ENCODE results near the gene SOX6.
"Not testable (repeated sequence)": the region's sequence is repeated elsewhere in the genome, so short reads cannot be mapped to it uniquely, and the experiment has no call there.

Gene SOX6

GRCh38 chr11:16182553-16182952 lies 173.8 kb downstream of the SOX6 start:
- DNase-seq, result no peak

DNA sequence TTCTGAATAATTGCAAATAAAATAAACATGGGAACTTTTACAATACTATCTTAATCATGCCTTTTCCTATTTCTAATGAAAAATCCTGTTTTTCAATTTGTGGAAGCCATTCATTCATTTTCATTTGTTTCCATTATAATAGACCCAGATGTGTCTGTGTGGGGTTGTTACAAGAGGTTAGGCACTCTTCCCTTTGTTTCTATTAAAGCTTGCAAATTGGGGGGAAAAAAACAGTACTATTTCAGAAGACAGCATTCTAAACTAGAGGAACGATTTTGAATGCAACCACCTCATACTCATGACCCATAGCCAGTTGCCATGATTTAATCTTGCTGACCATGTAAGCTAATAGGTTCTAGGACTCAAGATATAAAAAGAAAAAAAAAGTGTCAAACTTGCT lies 175.5 kb downstream of the SOX6 start:
- DNase-seq, result no peak

DNA sequence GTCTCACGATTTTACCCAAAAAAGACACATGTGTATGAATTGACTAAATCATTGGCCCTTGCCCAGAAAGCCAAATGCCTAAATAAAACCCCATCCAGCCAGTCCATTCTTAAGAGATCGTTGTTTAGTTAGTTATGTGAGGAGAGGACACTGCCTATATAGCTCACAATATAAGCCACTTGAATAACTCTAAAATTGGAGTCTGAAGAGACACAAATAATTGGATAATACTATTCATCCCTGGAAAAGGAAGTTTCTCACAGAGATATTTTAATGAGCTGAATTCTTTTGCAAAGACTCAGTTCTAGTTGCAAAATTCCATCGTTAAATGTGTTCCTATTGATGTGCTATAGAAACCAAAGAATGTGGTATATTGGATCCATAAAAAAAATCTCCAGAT lies 176.7 kb downstream of the SOX6 start:
- DNase-seq, result no peak

GRCh38 chr11:16178273-16178672 lies 178.1 kb downstream of the SOX6 start:
- DNase-seq, result no peak

GRCh38 chr11:16177688-16178087 lies 178.7 kb downstream of the SOX6 start:
- no peak for DNase-seq

DNA sequence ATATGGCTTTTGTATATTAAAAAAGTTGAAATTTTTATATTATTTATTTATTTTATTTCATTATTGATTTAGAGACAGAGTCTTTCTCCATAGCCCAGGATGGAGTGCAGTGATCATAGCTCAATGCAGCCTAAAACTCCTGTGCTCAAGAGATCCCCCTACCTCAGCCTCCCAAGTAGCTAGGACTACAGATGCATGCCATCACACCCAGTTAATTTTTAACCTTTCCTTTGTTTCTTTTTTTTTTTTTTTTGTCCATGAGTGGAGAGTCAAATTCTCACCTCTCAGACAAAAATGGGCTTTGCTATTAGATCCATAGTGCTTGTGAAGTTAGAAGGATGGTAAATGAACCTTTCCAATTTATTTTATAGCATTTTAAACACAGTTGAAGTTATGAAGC lies 182.5 kb downstream of the SOX6 start:
- DNase-seq, result no peak

- DNase-seq, result no peak
These were observed 184.5 kb downstream of the SOX6 start for GRCh38 chr11:16171882-16172281.

GRCh38 chr11:16169956-16170847 lies 186.1 kb downstream of the SOX6 start:
- no peak for DNase-seq

- DNase-seq, result no peak
These were observed 186.8 kb downstream of the SOX6 start for GRCh38 chr11:16169541-16169940.

DNA sequence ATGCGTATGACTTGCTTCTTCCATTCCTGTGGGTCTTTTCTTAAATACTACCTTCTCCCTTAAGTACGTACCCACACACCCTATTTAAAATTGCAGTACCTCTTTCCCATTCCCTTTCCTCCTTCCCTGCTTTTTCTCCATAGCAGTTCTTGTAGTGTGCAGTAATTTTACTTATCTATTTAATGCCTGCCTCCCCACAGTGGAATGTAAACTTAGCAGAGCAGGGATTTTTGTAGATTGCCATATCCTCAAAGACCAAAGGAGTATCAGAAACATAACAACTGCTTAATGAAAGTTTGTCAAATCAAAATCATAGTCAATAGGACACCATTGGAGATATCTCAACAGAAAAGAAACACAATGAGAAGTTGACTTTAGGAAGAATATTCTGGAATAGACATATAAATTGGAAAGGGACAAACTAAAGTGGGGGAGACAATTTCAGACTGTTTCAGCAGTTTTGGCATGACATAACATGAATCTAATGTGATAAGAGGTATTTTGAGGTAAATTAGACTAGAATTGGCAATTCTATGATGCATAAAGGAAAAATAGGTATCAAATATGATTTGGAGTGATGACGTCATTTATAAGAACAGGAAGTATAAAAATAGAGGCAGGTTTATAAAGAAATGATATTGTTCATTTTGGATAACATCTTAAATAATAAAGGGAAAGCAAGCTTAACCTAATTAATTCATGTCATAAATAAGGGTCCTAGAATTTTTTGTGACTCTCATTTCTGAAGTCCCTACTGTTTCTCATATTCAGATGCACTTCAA lies 188.4 kb downstream of the SOX6 start:
- DNase-seq, result no peak

GRCh38 chr11:16166571-16166970 lies 189.8 kb downstream of the SOX6 start:
- no peak for DNase-seq

DNA sequence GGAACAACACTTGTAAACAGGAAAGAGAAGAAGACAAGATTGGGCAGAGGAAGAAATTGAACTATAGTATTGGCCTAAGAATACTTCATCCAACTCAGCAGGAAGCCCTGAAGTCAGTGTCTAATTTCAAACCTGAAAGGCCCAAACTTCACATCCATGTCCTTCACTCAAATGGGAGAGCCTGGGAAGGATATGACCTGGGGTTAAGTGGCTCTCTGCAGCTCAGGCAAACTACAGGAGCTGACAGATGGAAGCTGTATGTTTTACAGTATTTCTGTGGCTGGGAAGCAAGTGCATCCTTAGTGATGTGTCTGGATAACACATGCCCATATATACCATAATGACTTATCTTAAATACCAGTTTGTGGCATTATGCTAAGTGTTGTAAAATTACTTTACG lies 196.2 kb downstream of the SOX6 start:
- peak; percentile 22 for DNase-seq

GRCh38 chr11:16158426-16158994 lies 197.8 kb downstream of the SOX6 start:
- no peak for DNase-seq

- no peak for DNase-seq
These were observed 199.0 kb downstream of the SOX6 start for GRCh38 chr11:16157327-16157726.

GRCh38 chr11:16155448-16155847 lies 200.9 kb downstream of the SOX6 start:
- no peak for DNase-seq

DNA sequence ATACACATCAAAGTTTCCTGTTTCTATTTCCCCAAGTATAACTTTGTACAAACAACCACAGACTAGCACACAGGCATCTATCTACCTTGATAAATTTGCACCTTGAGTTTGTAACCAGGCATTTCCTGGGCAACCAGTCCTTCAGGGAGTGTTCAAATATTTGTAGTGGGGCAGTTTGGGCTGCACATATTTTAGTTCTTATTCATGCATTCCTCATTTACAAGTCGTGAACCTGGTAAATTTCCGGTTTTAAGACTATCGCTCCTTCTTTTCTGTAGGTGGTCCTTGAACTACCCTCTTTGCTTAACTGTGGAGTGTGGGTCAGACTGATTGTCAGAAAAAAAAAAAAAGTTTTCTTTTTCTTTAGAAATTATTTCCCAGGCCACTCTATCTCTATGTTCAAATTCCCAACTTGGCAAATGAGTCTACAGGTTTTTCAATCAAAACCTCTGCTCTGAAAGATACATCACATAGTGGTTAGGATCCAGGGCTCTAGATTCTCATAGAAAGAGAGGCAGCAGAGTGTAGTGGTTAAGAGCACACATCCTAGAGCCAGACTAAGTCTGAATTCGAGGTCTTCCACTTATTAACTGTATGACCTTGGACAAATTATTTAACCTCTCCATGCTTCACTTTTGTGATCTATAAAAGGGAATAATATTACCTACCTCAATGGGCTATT lies 201.5 kb downstream of the SOX6 start:
- DNase-seq, result no peak

DNA sequence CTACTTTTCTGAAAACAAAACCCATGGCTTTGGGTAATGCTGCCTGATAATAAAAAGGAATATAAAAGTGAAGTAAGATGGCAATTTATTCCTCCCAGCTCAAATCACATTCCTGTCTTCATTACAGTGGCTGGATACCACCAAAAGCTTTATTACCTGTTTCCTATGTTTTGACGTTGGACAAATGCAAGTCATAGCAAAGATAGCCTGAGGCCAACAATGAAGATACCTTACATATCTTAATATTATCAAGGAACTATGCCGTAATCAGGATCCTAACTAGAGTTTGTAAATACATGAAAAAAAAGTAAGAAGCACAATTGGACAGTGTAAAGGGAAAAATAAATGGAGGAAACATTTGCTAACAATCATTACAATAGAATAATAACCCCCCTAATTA lies 202.4 kb downstream of the SOX6 start:
- DNase-seq, result no peak

- no peak for DNase-seq
These were observed 205.2 kb downstream of the SOX6 start for GRCh38 chr11:16151138-16151537.

- DNase-seq, result no peak
These were observed 206.9 kb downstream of the SOX6 start for GRCh38 chr11:16149476-16149875.

- DNase-seq, result no peak
These were observed 207.9 kb downstream of the SOX6 start for GRCh38 chr11:16148301-16148931.

GRCh38 chr11:16146980-16147379 lies 209.4 kb downstream of the SOX6 start:
- not testable (repeated sequence) for DNase-seq

GRCh38 chr11:16141614-16142013 lies 214.7 kb downstream of the SOX6 start:
- DNase-seq, result not testable (repeated sequence)

DNA sequence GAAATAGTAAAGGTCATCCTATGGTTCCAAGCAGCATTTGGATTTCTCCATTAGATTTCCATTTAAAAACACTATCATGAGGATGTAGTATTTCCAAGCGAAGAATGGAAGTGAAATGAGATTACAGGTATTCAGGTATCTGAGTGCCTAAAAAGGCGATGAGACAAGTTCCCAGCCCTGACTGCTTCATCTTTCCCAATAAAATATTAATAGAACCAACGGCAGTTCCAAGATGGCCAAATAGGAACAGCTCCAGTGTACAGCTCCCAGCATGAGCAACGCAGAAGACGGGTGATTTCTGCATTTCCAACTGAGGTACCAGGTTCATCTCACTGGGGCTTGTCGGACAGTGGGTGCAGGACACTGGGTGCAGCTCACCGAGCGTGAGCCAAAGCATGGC lies 215.2 kb downstream of the SOX6 start:
- DNase-seq, result not testable (repeated sequence)
